Measurements from ENCODE around the gene RHOT1.

DNA sequence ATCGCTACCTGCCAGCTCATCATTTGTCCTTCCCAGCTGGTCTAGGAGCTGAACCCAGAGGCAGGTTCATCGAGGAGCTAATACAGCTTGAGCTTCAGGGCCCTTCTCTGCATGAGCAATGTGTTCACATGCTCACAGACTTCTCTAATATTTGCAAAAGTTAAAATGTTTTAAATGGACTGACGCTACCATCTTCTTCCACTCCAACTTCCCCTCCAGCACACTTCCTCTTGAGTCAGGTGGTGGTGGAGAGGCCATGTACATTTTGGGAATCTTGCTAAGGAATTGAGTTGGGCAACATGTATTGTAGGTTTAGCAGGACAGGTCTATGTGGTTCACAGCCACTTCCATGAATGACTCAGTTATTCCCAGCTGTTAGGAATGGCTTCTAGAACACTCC is 21.6 kb upstream of the RHOT1 start:
- no peak for TF ChIP-seq ZNF274 (IDR thresholded peaks at IDR 0.05; ENCODE audit: low read depth, low read length)
- no peak for TF ChIP-seq YY1 (IDR thresholded peaks at IDR 0.05; ENCODE audit: insufficient read depth, insufficient read length)

All from NT2/D1 (cell line).